SH-SY5Y (cell line): ENCODE results near the gene SIGLEC5.

Source experiments
- GATA2 ChIP-seq: IDR thresholded peaks from 2 replicates; pipeline ENCODE4 v1.6.1; 2011; ENCODE audit warnings: mild to moderate bottlenecking, low read depth, low read length
- GATA3 ChIP-seq: IDR thresholded peaks from 2 replicates; pipeline ENCODE4 v1.6.1; 2011; ENCODE audit warnings: low read depth, mild to moderate bottlenecking, low read length, moderate library complexity

- no peak for TF ChIP-seq GATA2
- TF ChIP-seq GATA3, result no peak
These were observed 53.4 kb downstream of the SIGLEC5 start for GRCh38 chr19:51576850-51577249.
